HG03439 (cell line): ENCODE measurements around the gene CES2.
"Not testable (repeated sequence)": the region's sequence is repeated elsewhere in the genome, so short reads cannot be mapped to it uniquely, and the experiment has no call there.

Experiments
- ATAC-seq: cut with Tn5 transposase; IDR thresholded peaks from one replicate; pipeline ENCODE4 v1.9.1; 2021; ENCODE audit warnings: mild to moderate bottlenecking, moderate library complexity; ENCODE audit not compliant: unreplicated experiment

CES2 gene

GRCh38 chr16:66934138-66934838 is 1.0 kb upstream of the CES2 start, which contains the start of gene CIAO2B:
CIAO2B (minus strand) TSS chr16:66934402; CDS start chr16:66934364, 38 bp downstream.
- ATAC-seq: peak; percentile 62

- peak; percentile 2 for ATAC-seq
Observed at GRCh38 chr16:66934839-66935313, 440 bp upstream of the CES2 start.

- ATAC-seq: no peak
Observed at GRCh38 chr16:66936462-66936861, 1.1 kb downstream of the CES2 start.

GRCh38 chr16:66936889-66937554 is 1.7 kb downstream of the CES2 start:
- ATAC-seq: no peak

- no peak for ATAC-seq
Observed at GRCh38 chr16:66937725-66938337, 2.5 kb downstream of the CES2 start.

- ATAC-seq: no peak
Observed at GRCh38 chr16:66939366-66939765, 4.0 kb downstream of the CES2 start.

- ATAC-seq: no peak
Observed at GRCh38 chr16:66940236-66940635, 4.9 kb downstream of the CES2 start.

- ATAC-seq: no peak
Observed at GRCh38 chr16:66942981-66943380, 7.7 kb downstream of the CES2 start.

GRCh38 chr16:66943426-66944053 is 8.2 kb downstream of the CES2 start:
- ATAC-seq: no peak

- ATAC-seq: no peak
Observed at GRCh38 chr16:66944054-66944441, 8.7 kb downstream of the CES2 start.

GRCh38 chr16:66944971-66945370 is 9.7 kb downstream of the CES2 start:
- ATAC-seq: not testable (repeated sequence)

GRCh38 chr16:66945939-66946338 is 10.6 kb downstream of the CES2 start:
- ATAC-seq: no peak

- no peak for ATAC-seq
Observed at GRCh38 chr16:66946541-66946940, 11.2 kb downstream of the CES2 start.

- ATAC-seq: no peak
Observed at GRCh38 chr16:66946974-66947301, 11.6 kb downstream of the CES2 start.

- peak; percentile 67 for ATAC-seq
Observed at GRCh38 chr16:66947302-66948065, 12.2 kb downstream of the CES2 start.

- ATAC-seq: no peak
Observed at GRCh38 chr16:66948134-66948836, 13.0 kb downstream of the CES2 start.

GRCh38 chr16:66948837-66949225 is 13.5 kb downstream of the CES2 start:
- no peak for ATAC-seq

- ATAC-seq: no peak
Observed at GRCh38 chr16:66949472-66949871, 14.2 kb downstream of the CES2 start.

- ATAC-seq: no peak
Observed at GRCh38 chr16:66950437-66950836, 15.1 kb downstream of the CES2 start.
